ENCODE data around the gene WDR64.

Gene WDR64

GRCh38 chr1:241846862-241847539, 194.9 kb downstream of the WDR64 start:
- no peak for DNase-seq

GRCh38 chr1:241847540-241847795, 195.4 kb downstream of the WDR64 start:
- DNase-seq = no peak

GRCh38 chr1:241847796-241848685, 196.0 kb downstream of the WDR64 start, which contains the start of gene EXO1:
EXO1 (plus strand) TSS chr1:241848204; CDS start chr1:241850426, 2,222 bp downstream.
- no peak for DNase-seq

GRCh38 chr1:241848686-241849344, 196.7 kb downstream of the WDR64 start:
- DNase-seq = no peak

GRCh38 chr1:241849345-241849695, 197.2 kb downstream of the WDR64 start:
- no peak for DNase-seq
